Renal pelvis (tissue), 4 donors: ENCODE data around the gene SMC4. TPM values are rescaled to one million over a fixed set of nuclear protein-coding genes. Genes with fewer than 3 reads are reported as not detected.
A peak's percentile ranks its signal among the peaks of the same experiment; 100 is the strongest.

ENCODE experiments used
- DNase-seq: peaks from one replicate; pipeline ENCODE4 v3.0.0-alpha.2; 2013
- polyA plus RNA-seq, 3 donors: library from polyadenylated mRNA; unstranded; fragments of 120-200 nt; gene quantifications; one replicate each; pipeline ENCODE4 v1.2.1, GENCODE V29; 2013; ENCODE audit not compliant: insufficient read length in 3 of 3

Gene SMC4
- polyA plus RNA-seq, 3 donors, result 93.8 to 112 (median 96.8) TPM

GRCh38 chr3:160390565-160391138 lies 8.8 kb upstream of the SMC4 start:
- no peak for DNase-seq

- DNase-seq, result no peak
Observed at GRCh38 chr3:160392798-160393197, 6.7 kb upstream of the SMC4 start.

GRCh38 chr3:160393346-160394008 lies 6.0 kb upstream of the SMC4 start:
- no peak for DNase-seq

- no peak for DNase-seq
Observed at GRCh38 chr3:160394009-160394392, 5.4 kb upstream of the SMC4 start.

GRCh38 chr3:160395297-160395696 lies 4.2 kb upstream of the SMC4 start:
- no peak for DNase-seq

GRCh38 chr3:160398820-160399124 lies 678 bp upstream of the SMC4 start:
- DNase-seq, result no peak

- no peak for DNase-seq
Observed at GRCh38 chr3:160400030-160400701, 716 bp downstream of the SMC4 start.

- DNase-seq, result no peak
Observed at GRCh38 chr3:160400702-160401150, 1.3 kb downstream of the SMC4 start.

GRCh38 chr3:160401291-160402095 lies 2.0 kb downstream of the SMC4 start:
- no peak for DNase-seq

GRCh38 chr3:160402221-160403027 lies 3.0 kb downstream of the SMC4 start:
- no peak for DNase-seq

GRCh38 chr3:160403028-160403545 lies 3.6 kb downstream of the SMC4 start:
- no peak for DNase-seq

- DNase-seq, result no peak
Observed at GRCh38 chr3:160403796-160404470, 4.5 kb downstream of the SMC4 start.

GRCh38 chr3:160409812-160410610 lies 10.6 kb downstream of the SMC4 start:
- DNase-seq, result no peak

- DNase-seq, result no peak
Observed at GRCh38 chr3:160412477-160412876, 13.0 kb downstream of the SMC4 start.

- DNase-seq, result peak; percentile 71
Observed at GRCh38 chr3:160413613-160414248, 14.3 kb downstream of the SMC4 start.

GRCh38 chr3:160417311-160417710 lies 17.9 kb downstream of the SMC4 start:
- no peak for DNase-seq

GRCh38 chr3:160427832-160428424 lies 28.5 kb downstream of the SMC4 start:
- DNase-seq, result no peak

GRCh38 chr3:160434071-160434470 lies 34.6 kb downstream of the SMC4 start:
- DNase-seq, result no peak

- no peak for DNase-seq
Observed at GRCh38 chr3:160435095-160435494, 35.6 kb downstream of the SMC4 start.
